Renal cortical epithelial cell (primary cell): ENCODE measurements around the gene IFNGR1. TPM values are rescaled to one million over a fixed set of nuclear protein-coding genes. Genes with fewer than 3 reads are reported as not detected.

Experiments
- DNase-seq: peaks from one replicate; pipeline ENCODE4 v3.0.0-alpha.2; 2011; ENCODE audit warnings: low read depth
- total RNA-seq: library from RNA; depleted of rRNA; stranded (reverse); fragments of >200 nt; gene quantifications from 2 replicates; pipeline ENCODE4 v1.2.3, GENCODE V29; 2014

IFNGR1 gene
- total RNA-seq, 1 donor from 2014 or later, result 124 TPM

- no peak for DNase-seq
Measured at GRCh38 chr6:137150072-137150471, 69.1 kb downstream of the IFNGR1 start.

GRCh38 chr6:137149035-137149393 lies 70.2 kb downstream of the IFNGR1 start:
- DNase-seq, result no peak

DNA sequence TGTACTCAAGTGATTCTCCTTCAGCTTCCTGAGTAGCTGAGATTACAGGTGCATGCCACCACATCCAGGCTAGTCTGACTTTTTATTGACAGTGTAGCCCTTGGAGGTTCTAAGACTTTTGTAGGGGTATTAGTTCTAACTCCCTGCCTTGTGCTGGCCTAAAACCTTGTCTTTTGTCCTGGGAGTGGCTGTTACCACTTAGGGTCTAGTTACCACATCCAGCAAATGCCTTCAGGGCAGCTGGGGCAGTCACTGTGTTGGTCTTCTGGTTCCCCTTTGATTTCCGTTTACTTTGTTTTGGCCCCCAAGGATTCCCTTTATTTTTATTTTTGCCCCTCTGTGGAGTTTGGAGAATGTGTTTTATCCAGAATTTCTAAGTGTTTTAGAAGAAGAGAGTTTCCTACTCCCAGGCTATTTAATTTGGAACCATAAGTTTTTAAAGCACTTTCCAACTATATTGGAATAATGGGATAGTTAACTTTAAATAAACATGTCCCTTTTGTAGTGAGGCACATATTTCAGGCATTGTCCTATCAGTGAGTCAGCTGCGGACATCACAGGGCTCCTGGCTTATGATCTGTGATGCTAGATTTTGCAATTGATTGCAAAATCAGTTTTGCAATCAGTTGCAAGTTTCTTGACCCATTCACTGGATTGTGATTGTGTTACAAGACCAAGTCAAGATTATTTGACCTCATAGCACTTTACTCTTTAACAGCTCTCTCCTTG lies 70.7 kb downstream of the IFNGR1 start:
- DNase-seq, result peak; percentile 93

Other genes with a start within 250 kb of the IFNGR1 start
- gene IL20RA, start 174.4 kb downstream of the IFNGR1 start, total RNA-seq, result not detected in 2 replicates
- not detected in 2 replicates for gene IL22RA2, start 45.7 kb downstream of the IFNGR1 start, total RNA-seq